Subcutaneous abdominal adipose tissue (tissue), 5 donors: Measurements from ENCODE around the gene CAMK2A.
A peak's percentile ranks its signal among the peaks of the same experiment; 100 is the strongest.

ENCODE experiments used
- H3K27ac ChIP-seq: one replicate; pipeline ENCODE4 v1.7.0; 2013; ENCODE audit warnings: low read depth, mild to moderate bottlenecking, inconsistent platforms, low read length, moderate library complexity
- H3K27me3 ChIP-seq, 5 donors: one replicate each; pipeline ENCODE4 v1.7.0; 2013; ENCODE audit warnings: low read length in 5 of 5, inconsistent platforms in 1 of 5; ENCODE audit not compliant: control insufficient read depth in 5 of 5, insufficient read depth in 4 of 5
- H3K36me3 ChIP-seq, 5 donors: one replicate each; pipeline ENCODE4 v1.7.0; 2013; ENCODE audit warnings: low read length in 5 of 5; ENCODE audit not compliant: control insufficient read depth in 5 of 5, insufficient read depth in 5 of 5
- H3K4me1 ChIP-seq, 5 donors: one replicate each; pipeline ENCODE4 v1.7.0; 2013; ENCODE audit warnings: low read length in 5 of 5, mild to moderate bottlenecking in 3 of 5, moderate library complexity in 1 of 5; ENCODE audit not compliant: control insufficient read depth in 5 of 5, insufficient read depth in 5 of 5
- H3K4me3 ChIP-seq, 5 donors: one replicate each; pipeline ENCODE4 v1.7.0; 2013; ENCODE audit warnings: low read length in 5 of 5, low read depth in 1 of 5
- H3K9ac ChIP-seq, 5 donors: one replicate each; pipeline ENCODE4 v1.7.0; 2013; ENCODE audit warnings: low read length in 5 of 5, mild to moderate bottlenecking in 4 of 5, moderate library complexity in 3 of 5
- H3K9me3 ChIP-seq, 5 donors: one replicate each; pipeline ENCODE4 v1.7.0; 2013; ENCODE audit warnings: low read length in 5 of 5; ENCODE audit not compliant: control insufficient read depth in 5 of 5
- donor health status: healthy.
- donor health status: healthy.
- donor health status: healthy.
- donor health status: healthy.
- donor health status: healthy.

Gene CAMK2A

GRCh38 chr5:150190987-150191386, 98.6 kb downstream of the CAMK2A start:
- no peaks in the 10 kb centered on the region for H3K9me3 ChIP-seq
- peaks cover 13 to 34% (median 24%) of the 10 kb centered on the region in 5 donors for H3K27me3 ChIP-seq
- no peak overlapping the region for H3K27ac ChIP-seq
- no peak overlapping the region for H3K4me3 ChIP-seq
- H3K36me3 ChIP-seq: no peaks in the 10 kb centered on the region
- H3K4me1 ChIP-seq: peaks cover 0 to 11% (median 5%) of the 10 kb centered on the region in 5 donors
- H3K9ac ChIP-seq: no peak overlapping the region

- peaks cover 0 to 11% (median 5%) of the 10 kb centered on the region in 5 donors for H3K4me1 ChIP-seq
- H3K4me3 ChIP-seq: no peak overlapping the region
- H3K9ac ChIP-seq: no peak overlapping the region
- no peaks in the 10 kb centered on the region for H3K9me3 ChIP-seq
- peaks cover 13 to 34% (median 24%) of the 10 kb centered on the region in 5 donors for H3K27me3 ChIP-seq
- no peak overlapping the region for H3K27ac ChIP-seq
- H3K36me3 ChIP-seq: no peaks in the 10 kb centered on the region
Measured at GRCh38 chr5:150190503-150190979, 99.0 kb downstream of the CAMK2A start.

- Histone ChIP-seq H3K27ac (no peak within 1 kb of the TSS), H3K36me3 (no peaks in the 10 kb centered on the region), H3K9me3 (no peaks in the 10 kb centered on the region), H3K4me3 (peak within 1 kb of the TSS in 2 of 5 donors; percentile 8 to 23), H3K4me1 (peaks cover 0 to 14% (median 5%) of the 10 kb centered on the region in 5 donors), H3K27me3 (peaks cover 13 to 34% (median 24%) of the 10 kb centered on the region in 5 donors), H3K9ac (no peak within 1 kb of the TSS)
Measured at GRCh38 chr5:150189728-150190502, 99.7 kb downstream of the CAMK2A start, which contains the start of gene SLC6A7. Gene SLC6A7 (plus strand): TSS chr5:150190062. CDS start chr5:150190328, 266 bp downstream.

- no peak overlapping the region for H3K27ac ChIP-seq
- H3K9me3 ChIP-seq: no peaks in the 10 kb centered on the region
- no peak overlapping the region for H3K9ac ChIP-seq
- peaks cover 13 to 34% (median 24%) of the 10 kb centered on the region in 5 donors for H3K27me3 ChIP-seq
- H3K4me1 ChIP-seq: peaks cover 0 to 14% (median 5%) of the 10 kb centered on the region in 5 donors
- H3K4me3 ChIP-seq: no peak overlapping the region
- no peaks in the 10 kb centered on the region for H3K36me3 ChIP-seq
Measured at GRCh38 chr5:150189326-150189725, 100.2 kb downstream of the CAMK2A start.

- Histone ChIP-seq H3K9me3 (no peaks in the 10 kb centered on the region), H3K27ac (no peak overlapping the region), H3K36me3 (no peaks in the 10 kb centered on the region), H3K4me3 (no peak overlapping the region), H3K9ac (no peak overlapping the region), H3K27me3 (peaks cover 13 to 34% (median 24%) of the 10 kb centered on the region in 5 donors), H3K4me1 (peaks cover 0 to 14% (median 5%) of the 10 kb centered on the region in 5 donors)
Measured at GRCh38 chr5:150188146-150188842, 101.3 kb downstream of the CAMK2A start.

- Histone ChIP-seq H3K9ac (no peak overlapping the region), H3K9me3 (no peaks in the 10 kb centered on the region), H3K4me1 (peaks cover 0 to 14% (median 5%) of the 10 kb centered on the region in 5 donors), H3K4me3 (no peak overlapping the region), H3K27ac (no peak overlapping the region), H3K27me3 (peaks cover 13 to 36% (median 24%) of the 10 kb centered on the region in 5 donors), H3K36me3 (no peaks in the 10 kb centered on the region)
Measured at GRCh38 chr5:150186897-150187296, 102.7 kb downstream of the CAMK2A start.

GRCh38 chr5:150186137-150186536, 103.4 kb downstream of the CAMK2A start:
- H3K27ac ChIP-seq: no peak overlapping the region
- H3K9ac ChIP-seq: no peak overlapping the region

GRCh38 chr5:150184990-150185912, 104.3 kb downstream of the CAMK2A start:
- H3K36me3 ChIP-seq: no peaks in the 10 kb centered on the region
- no peak overlapping the region for H3K9ac ChIP-seq
- peaks cover 3 to 26% (median 17%) of the 10 kb centered on the region in 5 donors for H3K4me1 ChIP-seq

More at GRCh38 chr5:150186137-150186536, 103.4 kb downstream of the CAMK2A start:
- Histone ChIP-seq H3K4me1 (peaks cover 0 to 17% (median 8%) of the 10 kb centered on the region in 5 donors), H3K27me3 (peaks cover 13 to 35% (median 23%) of the 10 kb centered on the region in 5 donors), H3K4me3 (no peak overlapping the region), H3K9me3 (no peaks in the 10 kb centered on the region), H3K36me3 (no peaks in the 10 kb centered on the region)

GRCh38 chr5:150184006-150184405, 105.6 kb downstream of the CAMK2A start:
- H3K27ac ChIP-seq: no peak overlapping the region
- no peak overlapping the region for H3K4me3 ChIP-seq
- H3K4me1 ChIP-seq: peaks cover 5 to 31% (median 26%) of the 10 kb centered on the region in 5 donors
- H3K27me3 ChIP-seq: peaks cover 2 to 14% (median 3%) of the 10 kb centered on the region in 5 donors
- no peaks in the 10 kb centered on the region for H3K9me3 ChIP-seq
- H3K36me3 ChIP-seq: no peaks in the 10 kb centered on the region
- H3K9ac ChIP-seq: no peak overlapping the region

More at GRCh38 chr5:150184990-150185912, 104.3 kb downstream of the CAMK2A start:
- Histone ChIP-seq H3K9me3 (no peaks in the 10 kb centered on the region), H3K27me3 (peaks cover 8 to 26% (median 15%) of the 10 kb centered on the region in 5 donors), H3K27ac (no peak overlapping the region), H3K4me3 (no peak overlapping the region)
